GM21717 (cell line): ENCODE data around the gene CFAP299.
"Not testable (repeated sequence)": the region's sequence is repeated elsewhere in the genome, so short reads cannot be mapped to it uniquely, and the experiment has no call there.

ENCODE experiments used
- ATAC-seq: cut with Tn5 transposase; IDR thresholded peaks from one replicate; pipeline ENCODE4 v1.9.1; 2021; ENCODE audit warnings: mild to moderate bottlenecking, moderate library complexity; ENCODE audit not compliant: unreplicated experiment

Gene CFAP299

DNA sequence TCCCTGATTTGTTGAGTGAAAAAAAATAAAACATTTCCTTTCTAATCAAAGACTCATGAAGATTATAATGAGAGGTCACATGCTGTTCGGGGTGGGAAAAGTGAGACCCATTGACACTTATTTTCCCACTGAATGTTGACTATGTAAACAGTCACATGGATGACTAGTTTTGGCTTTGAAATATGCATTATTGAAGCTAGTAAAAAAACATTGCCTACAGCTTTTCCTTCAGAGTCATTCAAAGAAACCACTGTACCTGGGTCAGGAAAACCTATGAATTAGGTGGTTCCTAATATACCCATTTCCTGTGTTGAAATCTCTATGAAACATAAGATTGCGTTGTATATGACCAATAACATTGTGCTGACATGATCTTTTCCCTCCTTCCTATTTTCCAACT lies 251.2 kb downstream of the CFAP299 start:
- ATAC-seq, result no peak

DNA sequence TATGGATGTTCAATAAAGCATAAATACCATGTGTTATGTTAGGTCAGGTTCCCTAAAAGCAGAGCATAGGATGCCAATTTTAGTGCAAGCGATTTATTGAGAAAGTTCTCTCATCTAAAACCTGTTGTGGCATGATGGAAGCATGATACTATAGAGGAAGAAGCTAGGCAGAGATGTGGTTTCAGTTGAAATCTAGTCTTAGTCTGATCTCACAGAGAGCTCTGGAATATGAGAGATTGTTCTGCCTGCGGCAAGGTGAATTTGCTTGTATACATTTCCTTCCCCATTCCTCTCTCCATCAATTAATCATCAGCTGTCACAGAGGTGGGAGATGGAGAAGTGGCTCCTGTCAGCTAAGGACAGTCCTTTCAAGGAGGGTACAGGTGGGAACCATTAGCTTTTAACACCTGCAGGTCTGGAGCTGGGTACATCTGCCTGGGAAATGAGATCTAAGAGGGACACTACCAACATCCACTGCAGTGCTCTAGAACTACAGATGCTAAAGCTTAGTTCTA lies 252.4 kb downstream of the CFAP299 start:
- ATAC-seq, result no peak

DNA sequence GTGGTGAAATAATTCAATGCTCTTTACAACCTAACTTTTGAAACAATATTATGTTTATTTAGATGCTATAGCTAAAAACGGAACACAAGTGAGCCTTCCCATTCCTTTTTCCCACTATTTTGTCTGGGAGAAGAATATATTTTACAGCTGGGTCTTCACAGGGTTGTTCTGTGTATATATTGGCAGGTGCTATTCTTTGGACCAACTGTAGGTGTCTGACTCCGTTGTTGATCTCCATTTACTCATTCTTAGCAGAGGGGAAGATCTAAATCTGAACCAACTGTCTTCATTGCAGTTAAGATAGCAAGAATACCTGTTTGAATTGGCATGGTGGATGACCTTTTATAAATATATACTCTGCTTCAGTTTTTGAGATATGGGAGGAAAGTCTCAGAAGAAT lies 257.4 kb downstream of the CFAP299 start:
- no peak for ATAC-seq

DNA sequence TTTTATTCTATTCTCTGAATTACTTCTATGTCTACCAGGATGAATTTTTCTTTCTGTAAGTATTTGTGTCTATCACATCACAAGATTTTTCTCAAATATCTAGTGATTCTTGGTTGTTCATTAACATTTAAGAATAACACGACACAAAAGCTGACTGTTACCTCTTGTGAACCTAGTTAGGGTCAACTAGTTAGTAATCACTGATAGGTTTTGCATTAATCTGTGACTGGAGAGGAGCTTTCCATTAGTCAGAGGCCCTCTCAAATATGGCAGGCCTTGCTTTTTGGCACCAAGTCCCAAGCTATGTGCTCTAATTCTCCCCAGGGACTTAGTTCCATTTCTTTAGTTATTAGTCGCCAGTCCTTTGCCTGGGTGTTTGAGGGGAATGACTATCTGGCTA lies 259.2 kb downstream of the CFAP299 start:
- ATAC-seq, result no peak

DNA sequence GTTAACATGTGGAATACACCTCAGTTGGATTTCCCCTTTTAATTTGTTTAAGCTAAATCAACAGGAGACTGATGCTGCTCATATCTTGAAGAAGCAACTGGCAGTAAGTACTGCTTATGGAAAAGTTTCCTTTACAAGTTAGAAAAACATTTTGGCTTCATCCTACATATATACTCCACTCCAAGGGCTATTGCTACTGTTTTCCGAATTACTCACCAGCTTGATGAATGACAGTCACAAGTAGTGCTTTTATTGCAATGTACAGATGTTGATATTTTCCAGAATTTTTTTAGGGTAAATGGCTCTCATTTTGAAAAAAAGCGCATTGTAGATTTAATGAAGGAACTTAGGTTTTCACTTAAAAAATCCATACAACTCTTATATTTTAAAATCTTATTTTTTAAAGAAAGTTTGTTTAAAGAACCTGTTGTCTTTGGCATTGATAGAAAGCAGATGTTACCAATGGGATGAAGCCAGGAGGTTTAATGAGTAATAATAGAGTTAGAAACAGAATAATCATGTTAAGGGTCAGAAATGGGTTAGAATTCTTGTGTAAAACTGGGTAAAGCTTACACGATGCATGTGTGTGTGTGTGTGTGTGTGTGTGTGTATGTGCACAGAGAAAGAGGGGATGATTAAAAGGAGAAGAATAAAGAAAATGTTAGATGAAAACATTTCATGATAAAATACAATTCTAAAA lies 272.9 kb downstream of the CFAP299 start:
- ATAC-seq, result no peak

DNA sequence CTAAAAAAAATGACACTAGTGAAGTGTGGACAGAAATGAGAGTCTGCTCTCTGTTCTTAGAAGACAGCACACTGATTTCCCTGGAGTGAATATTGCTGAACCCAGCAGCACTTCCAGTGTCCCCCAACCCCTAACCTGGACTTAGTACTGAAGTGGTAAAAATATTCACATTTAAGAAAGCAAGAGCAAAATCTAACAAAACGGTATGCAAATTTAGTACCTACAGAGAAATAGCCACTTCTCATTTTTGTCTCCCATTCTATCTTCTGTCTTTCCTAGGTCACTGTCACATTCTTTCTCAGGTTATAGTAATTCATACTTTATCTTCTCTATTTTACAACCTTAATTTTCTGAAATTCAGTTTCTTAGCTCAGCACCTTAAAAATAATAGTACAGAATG lies 274.7 kb downstream of the CFAP299 start:
- no peak for ATAC-seq

DNA sequence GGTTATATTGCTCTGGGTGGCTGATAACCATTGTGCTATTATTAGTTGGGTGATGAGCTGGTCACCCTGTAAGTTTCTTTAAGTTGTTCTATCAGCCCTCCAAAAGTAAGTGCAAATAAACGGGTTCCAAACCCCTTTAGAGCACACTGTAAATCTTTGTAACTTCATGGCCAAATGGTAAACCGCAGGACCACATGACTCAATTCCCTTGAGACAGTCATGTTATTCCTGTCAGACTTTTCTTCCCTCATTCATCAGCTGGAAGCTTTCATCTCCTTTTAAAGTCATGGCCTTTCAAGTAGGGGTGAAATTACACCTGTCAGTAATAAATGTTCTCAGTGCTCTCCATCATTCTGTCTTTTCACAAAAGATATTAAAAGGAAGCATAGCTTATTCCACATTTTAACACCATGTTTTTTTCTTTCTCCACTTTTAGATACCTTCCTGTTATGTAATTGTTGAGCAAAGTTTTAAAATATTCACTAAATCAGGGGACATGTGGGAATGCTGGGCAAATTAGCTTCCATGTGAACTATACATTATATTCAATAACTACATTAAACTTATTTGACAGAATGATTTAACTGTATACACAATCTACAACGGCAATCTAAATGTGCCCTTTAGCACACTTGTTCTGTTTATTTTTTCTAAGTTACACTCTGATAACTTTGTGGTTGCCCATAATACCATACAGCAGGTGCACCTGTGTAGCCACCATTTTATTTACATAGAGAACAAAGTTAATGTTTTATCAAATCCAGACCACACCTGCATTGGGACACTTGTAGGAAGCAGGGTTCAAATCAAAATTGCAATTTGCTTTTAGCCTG lies 275.5 kb downstream of the CFAP299 start:
- peak; percentile 91 for ATAC-seq

DNA sequence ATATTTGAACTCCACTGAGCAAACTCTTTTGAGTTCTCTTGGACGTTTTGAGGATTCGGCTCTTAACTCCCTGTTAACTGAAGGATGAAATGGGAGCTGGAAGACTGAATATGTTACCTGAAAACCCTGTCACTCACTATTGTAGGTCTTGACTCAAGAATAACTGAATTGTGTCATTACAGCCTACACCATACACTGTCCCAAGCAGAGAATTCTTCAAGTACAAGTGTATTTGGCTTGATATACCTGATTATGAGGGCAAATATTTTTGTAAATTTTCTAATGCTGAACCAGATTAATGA lies 276.1 kb downstream of the CFAP299 start:
- peak; percentile 4 for ATAC-seq

DNA sequence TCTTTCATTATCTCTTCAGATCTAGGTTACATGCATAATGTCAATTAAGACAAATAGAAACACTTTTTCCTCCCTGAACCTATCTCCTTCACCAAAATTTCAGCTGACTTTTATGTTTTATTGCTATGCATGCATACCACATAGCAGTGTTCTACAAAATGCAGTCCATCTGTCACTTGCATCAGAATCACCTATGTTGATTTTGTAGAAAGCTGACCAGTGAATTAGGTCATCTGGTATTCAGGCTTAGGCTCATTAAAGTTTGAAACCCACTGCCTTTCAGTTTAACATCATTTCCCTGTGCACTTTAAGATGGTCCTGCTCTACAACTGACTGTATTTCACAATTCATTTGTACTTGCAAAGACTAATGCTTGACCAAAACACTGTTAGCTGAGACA lies 277.9 kb downstream of the CFAP299 start:
- no peak for ATAC-seq

DNA sequence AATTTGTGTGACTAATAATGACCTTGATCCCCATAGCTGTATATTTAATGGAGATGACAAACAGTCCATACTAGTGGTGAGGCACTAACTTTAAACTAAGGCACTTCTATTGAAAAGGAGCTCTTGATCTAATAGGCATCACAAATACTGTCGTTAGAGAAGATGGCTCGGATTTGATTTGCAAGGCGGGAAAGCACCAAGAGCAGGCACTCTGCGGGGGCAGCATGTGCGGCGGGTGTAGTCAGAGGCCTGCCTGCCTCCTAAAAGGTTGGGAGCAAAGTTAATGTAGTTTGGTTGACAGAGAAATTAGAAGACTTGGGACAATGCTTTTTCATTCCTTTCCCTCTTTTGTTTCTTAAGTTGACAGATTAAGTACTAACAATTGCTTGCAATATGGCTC lies 278.8 kb downstream of the CFAP299 start:
- no peak for ATAC-seq

DNA sequence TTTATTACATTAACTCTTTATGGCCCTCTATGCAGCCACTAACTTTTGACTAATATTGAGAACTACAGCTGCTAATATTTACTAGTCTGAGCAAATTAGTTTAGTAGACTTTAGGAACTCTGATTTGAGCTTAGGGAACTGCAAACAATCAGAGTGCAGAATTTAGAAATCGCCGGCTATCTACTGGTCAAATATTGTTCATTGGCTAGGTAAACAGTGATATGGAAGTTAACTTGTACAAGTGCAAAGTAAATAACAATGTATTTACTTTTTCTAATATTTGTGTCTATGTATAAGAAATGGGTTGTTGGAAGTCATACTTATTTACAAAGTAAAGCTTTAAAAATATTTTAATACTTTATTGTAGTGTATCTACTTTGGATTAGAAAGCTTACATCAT lies 279.6 kb downstream of the CFAP299 start:
- ATAC-seq, result no peak

DNA sequence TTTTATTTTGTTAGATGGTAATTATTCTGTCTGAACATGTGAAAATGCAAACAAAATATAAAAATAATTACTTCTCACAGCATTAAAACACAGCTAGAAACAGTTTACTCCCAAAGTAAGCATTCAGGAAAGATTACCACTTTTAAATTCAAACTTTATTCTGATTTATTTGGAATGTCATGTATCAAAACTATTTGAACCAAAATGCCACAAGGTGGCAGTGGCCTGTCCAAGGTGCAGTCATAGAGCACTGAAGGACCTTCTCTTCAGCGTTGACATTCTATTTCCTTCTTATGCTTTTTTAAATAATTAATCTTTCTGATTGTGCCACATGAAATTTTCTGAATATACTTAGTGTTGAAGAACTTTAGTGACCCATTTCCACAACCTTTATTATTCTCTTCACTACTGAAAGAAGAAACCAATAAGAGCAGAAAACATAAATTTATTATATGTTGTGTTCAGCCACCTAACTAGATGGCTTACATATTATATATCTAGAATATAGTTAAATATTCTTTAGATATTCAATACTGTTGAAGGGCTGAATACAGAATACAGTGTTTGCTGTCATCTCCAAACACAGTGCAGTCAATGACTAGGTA lies 283.6 kb downstream of the CFAP299 start:
- no peak for ATAC-seq

DNA sequence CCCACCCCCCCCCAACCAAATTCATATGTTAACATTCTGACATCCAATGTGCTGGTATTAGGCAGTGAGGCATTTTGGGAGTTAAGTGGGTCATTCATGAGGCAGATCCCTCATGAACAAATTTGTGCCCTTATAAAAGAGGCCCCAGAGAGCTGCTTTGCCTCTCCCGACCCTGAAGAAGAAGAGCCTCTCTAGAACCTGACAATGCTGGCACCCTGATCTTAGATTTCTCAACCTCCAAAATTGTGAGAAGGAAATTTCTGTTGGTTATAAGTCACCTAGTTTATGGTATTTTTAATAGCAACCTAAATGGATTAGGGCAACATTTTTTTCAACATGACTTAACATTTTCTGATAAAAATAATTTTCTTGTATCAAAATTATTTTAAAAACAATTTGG lies 296.3 kb downstream of the CFAP299 start:
- no peak for ATAC-seq

DNA sequence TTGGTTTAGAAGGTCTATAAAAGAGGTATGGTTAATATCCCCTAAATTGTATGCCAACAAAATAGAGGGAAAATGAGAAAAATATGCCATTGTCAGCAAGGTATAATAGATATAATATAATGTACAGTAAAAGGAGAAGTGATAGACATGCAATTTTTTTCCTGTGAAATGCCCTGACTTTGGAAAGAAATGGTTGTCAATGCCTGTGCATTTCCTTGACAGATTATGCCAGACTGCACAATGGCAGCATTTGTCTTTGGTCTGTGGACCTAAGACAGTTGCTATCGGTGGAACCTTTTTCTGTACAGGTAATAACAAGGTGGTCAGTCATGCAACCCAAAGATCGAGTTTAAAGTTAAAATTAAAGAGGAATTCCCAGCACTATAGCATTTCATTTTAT lies 301.7 kb downstream of the CFAP299 start:
- ATAC-seq, result no peak

DNA sequence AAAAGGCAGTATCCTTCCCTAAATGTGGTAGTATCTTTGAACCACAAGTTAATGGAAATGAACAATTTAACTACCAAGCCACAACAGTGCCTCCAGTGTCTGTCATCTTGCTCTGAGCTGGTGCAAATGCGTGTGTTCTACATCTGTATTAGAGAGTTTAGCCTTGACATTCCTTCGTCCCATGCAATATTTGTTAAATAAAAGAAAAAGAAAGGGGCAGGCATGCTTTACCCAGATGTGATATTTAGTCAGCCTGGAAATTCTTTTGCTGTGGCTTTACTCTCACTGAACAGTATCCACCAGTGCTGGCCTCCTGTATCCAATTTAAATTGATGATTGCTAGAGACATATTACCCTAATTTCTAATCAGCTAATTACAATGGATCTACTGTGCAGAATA lies 310.5 kb downstream of the CFAP299 start:
- no peak for ATAC-seq

DNA sequence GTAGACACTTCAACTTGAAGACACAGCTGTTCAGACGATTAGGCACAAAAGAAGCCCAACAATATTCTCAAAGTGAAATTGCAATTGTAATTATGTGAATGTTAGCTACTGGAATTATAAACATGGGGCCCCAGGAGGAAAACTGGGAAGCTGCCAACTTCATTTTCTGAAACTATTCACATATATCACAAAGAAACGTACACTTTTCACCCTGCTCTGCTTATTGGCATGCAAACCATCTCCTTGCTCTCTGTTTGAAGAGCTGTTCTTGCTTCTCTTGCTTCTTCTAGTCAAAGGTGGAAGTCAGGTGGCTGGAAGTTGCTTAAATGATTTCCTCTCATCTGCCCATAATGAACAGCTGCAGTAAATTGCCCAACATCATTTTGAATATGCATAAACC lies 320.1 kb downstream of the CFAP299 start:
- ATAC-seq, result no peak

DNA sequence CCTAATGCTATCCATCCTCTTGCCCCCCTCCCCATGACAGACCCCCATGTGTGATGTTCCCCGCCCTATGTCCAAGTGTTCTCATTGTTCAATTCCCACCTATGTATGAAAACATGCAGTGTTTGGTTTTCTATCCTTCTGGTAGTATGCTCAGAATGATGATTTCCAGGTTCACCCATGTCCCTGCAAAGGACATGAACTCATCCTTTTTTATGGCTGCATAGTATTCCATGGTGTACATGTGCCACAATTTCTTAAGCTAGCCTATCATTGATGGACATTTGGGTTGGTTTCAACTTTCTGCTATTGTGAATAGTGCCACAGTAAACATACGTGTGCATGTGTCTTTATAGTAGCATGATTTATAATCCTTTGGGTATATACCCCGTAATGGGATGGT lies 334.6 kb downstream of the CFAP299 start:
- ATAC-seq, result not testable (repeated sequence)

DNA sequence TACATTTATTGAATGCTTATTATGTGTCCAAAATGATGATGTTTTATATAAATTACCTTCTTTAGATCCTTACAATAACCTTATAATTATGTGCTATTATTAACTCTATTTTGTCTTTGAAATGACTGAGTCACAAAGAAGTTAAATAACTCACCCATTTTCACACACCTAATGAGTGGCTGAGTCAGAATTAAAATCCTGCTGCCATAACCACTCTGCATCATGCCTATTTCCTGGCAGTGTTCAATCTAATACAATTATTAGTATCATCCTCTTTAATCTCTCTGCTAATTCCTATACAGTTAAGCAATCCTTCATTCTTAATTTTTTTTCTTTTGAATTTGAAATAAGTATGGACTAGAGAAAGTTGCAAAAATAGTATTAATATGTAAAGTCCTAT lies 342.9 kb downstream of the CFAP299 start:
- ATAC-seq, result no peak

DNA sequence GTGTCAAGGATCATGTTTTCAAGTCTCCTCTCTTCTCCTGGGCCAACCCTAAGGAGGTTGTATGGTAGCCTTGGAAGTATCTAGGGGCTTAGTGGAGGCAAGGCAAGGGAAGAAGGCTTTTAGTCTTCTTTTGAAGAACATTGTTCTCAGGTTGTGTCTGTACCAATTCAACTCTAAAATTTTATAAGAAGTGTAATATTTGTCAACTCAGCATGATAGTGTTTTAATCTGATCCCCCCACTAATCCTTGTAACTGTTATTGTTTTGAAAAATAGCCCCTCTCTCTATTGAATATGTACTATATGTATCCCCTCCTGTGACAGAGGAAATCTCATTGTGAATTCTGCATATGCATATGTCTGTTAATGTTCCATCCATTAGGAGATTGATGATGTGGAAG lies 345.4 kb downstream of the CFAP299 start:
- no peak for ATAC-seq

DNA sequence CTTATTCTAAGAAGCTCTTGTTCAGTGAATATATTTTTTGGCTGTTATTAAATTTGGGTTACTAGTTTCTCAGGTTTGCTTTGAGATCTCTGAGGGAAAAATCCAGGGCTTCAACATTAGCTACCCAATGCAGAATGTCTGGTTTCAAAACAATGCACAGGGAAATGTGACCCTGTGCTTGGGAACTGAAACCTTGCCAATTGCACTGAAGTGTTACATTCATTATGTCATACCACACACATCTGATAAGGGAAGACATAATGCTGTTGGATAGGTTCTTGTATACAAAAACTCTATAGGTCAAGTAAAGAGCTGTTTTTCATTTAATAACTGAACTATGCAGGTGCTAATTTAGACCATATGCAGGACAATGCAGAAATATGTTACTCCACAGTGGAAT lies 349.7 kb downstream of the CFAP299 start:
- ATAC-seq, result no peak

DNA sequence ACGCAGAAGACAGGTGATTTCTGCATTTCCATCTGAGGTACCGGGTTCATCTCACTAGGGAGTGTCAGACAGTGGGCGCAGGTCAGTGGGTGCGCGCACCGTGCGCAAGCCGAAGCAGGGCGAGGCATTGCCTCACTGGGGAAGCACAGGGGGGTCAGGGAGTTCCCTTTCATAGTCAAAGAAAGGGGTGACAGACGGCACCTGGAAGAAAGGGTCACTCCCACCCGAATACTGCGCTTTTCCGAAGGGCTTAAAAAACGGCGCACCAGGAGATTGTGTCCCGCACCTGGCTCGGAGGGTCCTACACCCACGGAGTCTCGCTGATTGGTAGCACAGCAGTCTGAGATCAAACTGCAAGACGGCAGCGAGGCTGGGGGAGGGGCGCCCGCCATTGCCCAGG lies 352.2 kb downstream of the CFAP299 start:
- ATAC-seq, result not testable (repeated sequence)

DNA sequence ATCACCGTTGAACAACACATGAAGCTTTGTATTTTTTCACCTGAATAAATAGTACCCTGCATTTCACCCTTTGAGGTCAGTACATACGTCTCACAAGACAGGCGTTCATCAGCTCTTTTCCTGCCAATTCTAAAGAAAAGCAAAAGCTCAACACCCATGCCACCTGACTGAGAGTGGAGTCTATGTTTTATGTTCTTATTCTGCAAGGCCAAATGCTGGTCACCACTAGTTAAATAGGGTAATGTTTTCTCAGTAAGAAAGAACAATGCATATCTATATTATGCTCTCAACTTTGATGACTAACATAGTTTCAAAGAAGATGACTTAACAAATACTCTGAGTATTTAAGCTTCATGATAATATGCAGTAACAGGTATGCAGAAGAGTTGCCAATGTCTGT lies 358.6 kb downstream of the CFAP299 start:
- no peak for ATAC-seq
